DMS 273 (cell line): ENCODE results near the gene TCEA3.

Source experiments
- DNase-seq: peaks from one replicate; lab custom pipeline; 2025; ENCODE audit not compliant: unreplicated experiment; lab: John Stamatoyannopoulos, UW

TCEA3 gene

GRCh38 chr1:23448846-23449245, 24.3 kb upstream of the TCEA3 start:
- no peak for DNase-seq

DNA sequence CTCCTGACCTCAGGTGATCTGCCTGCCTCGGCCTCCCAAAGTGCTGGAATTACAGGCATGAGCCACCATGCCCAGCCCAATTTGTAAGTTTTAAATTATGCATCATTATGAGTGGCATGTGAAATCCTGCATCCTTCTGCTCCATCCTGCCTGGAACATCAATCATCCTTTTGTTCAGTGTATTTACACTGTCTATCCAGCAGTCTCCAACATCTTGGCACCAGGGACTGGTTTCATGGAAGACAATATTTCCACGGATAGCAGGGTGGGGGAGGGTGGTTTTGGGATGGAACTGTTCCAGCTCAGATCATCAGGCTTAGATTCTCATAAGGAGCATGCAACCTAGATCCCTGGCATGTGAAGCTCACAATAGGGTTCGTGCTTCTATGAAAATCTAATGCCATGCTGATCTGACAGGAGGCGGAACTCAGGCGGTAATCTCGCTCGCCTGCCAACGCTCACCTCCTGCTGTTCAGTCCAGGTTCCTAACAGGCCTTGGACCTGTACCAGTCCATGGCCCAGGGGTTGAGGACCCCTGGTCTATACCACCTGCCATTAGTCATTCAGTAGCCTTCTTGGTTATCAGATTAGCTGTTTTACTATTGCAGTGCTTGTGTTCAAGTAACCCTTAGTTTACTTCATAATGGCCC, 22.2 kb upstream of the TCEA3 start:
- no peak for DNase-seq

- no peak for DNase-seq
Measured at GRCh38 chr1:23444596-23445390, 20.2 kb upstream of the TCEA3 start.

DNA sequence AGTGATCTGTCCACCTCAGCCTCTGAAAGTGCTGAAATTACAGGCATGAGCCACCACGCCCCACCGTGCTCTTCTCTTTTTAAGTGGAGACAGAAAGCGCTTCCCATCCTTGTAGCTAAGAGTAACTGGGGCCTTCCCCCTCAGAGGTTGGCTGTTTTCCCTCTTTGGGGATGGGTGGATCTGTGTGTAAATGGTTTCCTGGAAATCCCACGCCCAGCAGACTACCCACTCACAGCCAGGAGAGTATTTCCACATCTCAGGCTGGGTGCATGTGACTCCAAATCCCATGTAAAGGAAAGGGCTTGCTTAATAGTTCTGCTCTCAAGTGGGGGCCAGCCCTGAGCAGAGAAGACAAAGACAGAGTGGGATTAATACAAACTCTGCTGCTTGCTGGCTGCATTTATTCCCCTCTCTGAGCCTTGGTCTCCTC, 19.6 kb upstream of the TCEA3 start:
- DNase-seq, result no peak

DNA sequence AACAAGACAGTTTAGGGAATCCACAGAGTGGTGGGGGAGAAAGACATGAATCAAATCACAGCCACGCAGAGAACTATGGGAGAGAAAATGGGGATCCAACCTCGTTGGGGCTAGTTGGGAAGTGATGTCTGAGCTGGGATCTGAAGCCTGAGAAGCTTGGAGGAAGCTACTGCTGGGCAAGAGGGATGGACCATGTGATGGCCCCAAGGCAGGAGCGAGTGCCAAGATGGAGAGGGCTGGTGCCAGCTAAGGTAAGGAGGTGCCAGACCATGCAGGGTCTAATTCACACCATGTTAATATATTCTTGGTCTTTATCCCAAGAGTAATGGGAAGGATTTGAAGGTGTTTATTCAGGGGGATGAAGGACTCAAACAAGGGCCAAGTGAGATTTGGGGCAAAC, 18.2 kb upstream of the TCEA3 start:
- no peak for DNase-seq

GRCh38 chr1:23441446-23442148, 17.0 kb upstream of the TCEA3 start:
- DNase-seq, result no peak

- DNase-seq, result no peak
Measured at GRCh38 chr1:23438545-23438944, 14.0 kb upstream of the TCEA3 start.

GRCh38 chr1:23437355-23437664, 12.8 kb upstream of the TCEA3 start:
- no peak for DNase-seq

GRCh38 chr1:23436520-23437354, 12.2 kb upstream of the TCEA3 start:
- DNase-seq, result no peak

- DNase-seq, result no peak
Measured at GRCh38 chr1:23434260-23434775, 9.8 kb upstream of the TCEA3 start.

DNA sequence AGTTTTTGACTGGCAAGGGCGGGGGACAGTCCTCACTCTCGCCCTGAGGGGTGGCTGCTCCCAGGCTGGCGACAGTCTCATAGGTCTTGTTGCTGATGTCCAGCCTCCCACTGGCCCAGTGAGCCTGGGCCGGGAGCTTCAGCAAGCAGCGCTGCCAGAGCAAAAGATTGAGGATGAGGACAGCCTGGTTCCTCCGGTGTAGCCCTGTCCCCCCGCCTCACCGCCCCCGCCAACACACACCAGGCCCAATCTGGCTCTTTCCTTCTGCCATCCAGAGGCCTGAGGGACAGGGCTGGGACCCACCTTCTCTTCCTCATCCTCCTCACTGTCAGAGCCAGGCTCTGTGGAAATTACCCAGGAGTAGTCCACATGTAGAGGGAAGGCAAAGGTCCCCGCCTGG, 8.6 kb upstream of the TCEA3 start:
- DNase-seq, result no peak

DNA sequence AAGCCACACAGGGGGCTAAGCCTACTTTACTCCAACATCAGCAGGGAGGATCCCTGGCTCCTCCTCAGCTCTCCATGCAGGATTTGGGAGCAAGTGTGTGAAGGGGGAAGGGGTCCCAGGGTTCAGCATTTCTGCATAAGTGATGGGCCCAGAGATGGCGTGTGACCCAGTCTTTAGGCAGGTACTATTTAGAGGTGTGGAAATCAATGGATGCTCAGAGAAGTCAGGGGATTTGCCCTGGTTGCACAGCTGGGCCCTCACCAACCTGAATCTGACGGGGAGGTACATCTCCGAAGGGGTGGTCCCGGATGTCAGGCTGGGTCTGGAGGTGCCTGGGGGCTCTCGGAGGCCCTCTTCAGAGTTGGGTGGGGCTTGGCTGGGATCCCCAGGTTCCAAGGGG, 6.9 kb upstream of the TCEA3 start:
- DNase-seq, result no peak

DNA sequence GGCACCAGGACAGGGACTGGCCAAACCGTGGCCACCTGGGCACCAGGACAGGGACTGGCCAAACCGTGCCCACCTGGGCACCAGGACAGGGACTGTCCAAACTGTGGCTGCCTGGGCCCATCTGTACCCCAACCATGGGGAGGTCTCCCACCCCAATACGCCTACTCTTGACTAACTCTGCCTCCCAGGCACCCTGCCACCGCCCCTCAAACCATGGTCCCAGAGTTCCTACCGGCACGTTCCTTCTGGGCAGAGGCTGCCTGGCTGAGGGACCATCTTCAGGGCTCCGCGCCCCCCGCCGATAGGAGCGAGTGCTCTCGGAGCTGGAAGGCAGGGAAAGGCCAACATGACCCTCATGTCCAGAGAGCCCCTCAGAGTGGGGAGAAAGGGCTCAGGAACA, 6.3 kb upstream of the TCEA3 start:
- DNase-seq, result no peak

GRCh38 chr1:23428136-23428905, 3.8 kb upstream of the TCEA3 start:
- DNase-seq, result no peak

DNA sequence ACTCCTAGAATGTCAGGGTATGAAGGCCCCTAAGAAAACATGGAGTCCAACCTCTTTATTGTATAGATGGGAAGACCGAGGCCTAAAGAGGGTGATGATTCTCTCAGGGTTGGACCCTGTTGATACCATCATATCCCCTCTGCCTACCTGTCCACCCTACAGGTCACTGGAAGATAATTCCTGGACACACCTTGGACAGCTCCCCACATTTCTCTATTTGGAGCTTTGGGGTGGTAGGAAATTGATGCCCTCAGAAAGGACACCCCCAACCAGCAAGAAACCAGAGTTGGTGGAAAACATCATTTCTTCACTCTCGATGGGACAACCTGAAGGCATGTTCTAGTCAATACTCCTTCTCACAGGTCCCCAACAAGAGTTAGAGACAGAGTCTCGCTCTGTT, 3.0 kb upstream of the TCEA3 start:
- DNase-seq, result no peak

GRCh38 chr1:23426828-23427227, 2.3 kb upstream of the TCEA3 start:
- no peak for DNase-seq

DNA sequence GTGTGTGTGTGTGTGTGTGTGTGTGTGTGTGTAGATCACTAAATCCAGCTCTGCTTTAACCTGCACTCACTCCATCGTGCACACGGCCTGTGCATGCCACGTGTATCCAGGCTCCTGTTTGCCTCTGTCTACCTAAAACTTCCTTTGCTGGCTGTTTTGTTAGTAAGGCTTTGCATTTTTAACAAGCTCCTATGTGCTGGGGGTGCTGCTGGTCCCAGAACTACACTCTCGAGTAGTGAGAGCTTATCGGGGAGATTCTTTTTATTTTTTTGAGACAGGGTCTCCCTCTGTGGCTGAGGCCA, 596 bp upstream of the TCEA3 start:
- no peak for DNase-seq

GRCh38 chr1:23423415-23424292, 894 bp downstream of the TCEA3 start:
- peak; percentile 56 for DNase-seq

DNA sequence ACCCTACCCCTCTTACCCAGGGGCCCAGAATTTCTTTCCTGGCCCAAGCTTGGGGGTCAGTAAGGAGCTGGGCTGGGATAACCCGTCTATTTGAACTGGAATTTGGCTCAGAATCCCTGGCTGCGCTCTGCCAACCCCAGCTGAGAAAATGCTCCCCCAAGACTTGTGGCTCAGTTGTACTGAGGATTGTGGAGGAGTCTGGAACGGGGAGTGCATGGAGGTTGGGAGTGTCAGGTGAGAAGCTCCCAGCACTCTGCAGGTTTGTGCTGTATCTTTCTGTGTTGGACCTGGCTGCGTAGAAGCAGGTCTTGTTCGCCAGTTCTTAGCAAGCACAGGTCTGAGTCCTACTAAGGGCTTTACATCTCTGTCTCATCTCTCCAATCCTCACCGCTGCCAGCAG, 1.6 kb downstream of the TCEA3 start:
- DNase-seq, result no peak
